GM12892 (cell line): Measurements from ENCODE around the gene TTC13.

ENCODE experiments used
- POLR2A ChIP-seq: IDR thresholded peaks from 2 replicates; pipeline ENCODE4 v1.6.1; 2011; ENCODE audit warnings: low read depth, low read length, control low read depth
- POLR2AphosphoS5 ChIP-seq: IDR thresholded peaks from 2 replicates; pipeline ENCODE4 v1.6.1; 2011; ENCODE audit warnings: low read depth, low read length, control low read depth
- TAF1 ChIP-seq: IDR thresholded peaks from 2 replicates; pipeline ENCODE4 v1.6.1; 2011; ENCODE audit warnings: low read depth, mild to moderate bottlenecking, control low read depth, low read length, borderline replicate concordance

- no peak for TF ChIP-seq POLR2AphosphoS5
- TF ChIP-seq POLR2A: no peak
- no peak for TF ChIP-seq TAF1
Measured at GRCh38 chr1:230940848-230941247, 37.8 kb downstream of the TTC13 start.
